GM19043 (cell line): ENCODE measurements around the gene RNF41.
A peak's percentile ranks its signal among the peaks of the same experiment; 100 is the strongest.
"Not testable (repeated sequence)": the region's sequence is repeated elsewhere in the genome, so short reads cannot be mapped to it uniquely, and the experiment has no call there.

Experiments
- ATAC-seq: cut with Tn5 transposase; IDR thresholded peaks from one replicate; pipeline ENCODE4 v1.9.1; 2021; ENCODE audit warnings: low read depth; ENCODE audit not compliant: unreplicated experiment

The RNF41 gene

DNA sequence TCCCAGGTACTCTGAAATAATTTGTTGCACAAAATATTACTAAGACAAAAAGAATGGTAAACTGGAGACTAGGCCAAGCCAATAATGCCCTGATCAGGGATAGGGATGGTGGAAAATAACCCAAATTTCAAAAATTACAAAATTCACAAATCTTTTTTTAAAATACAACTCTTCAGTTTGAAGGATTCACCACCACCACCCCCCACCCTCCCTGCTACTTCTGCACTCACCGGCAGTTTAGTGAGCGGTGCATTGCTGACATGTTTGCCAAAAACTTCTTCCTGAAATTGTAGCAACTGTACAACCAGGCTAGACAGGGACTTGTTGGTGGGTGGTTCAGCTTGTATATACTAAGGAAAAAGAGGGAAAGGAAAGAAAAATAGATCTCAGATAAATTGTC, 34.8 kb downstream of the RNF41 start:
- no peak for ATAC-seq

- ATAC-seq: no peak
Measured at GRCh38 chr12:56178347-56178746, 43.4 kb downstream of the RNF41 start.

DNA sequence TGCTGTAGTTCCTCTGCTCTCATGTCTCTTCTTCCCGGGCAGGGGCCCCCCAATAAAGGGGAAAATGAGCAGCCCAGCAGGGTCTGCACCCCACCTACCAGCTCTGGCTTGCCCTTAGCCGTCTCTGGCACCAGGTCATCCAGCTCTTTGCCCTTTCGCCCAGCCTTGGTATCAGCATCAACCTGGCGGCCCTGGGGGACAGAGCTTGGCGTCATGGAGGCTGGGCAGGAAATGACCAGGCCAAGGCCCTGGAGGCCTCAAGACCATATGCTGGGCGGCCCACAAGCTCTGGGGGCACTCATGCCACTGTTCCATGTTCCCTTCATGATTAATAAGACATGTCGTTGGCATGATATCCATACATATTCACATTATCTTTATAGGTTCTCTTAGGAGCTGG, 48.9 kb downstream of the RNF41 start:
- no peak for ATAC-seq

DNA sequence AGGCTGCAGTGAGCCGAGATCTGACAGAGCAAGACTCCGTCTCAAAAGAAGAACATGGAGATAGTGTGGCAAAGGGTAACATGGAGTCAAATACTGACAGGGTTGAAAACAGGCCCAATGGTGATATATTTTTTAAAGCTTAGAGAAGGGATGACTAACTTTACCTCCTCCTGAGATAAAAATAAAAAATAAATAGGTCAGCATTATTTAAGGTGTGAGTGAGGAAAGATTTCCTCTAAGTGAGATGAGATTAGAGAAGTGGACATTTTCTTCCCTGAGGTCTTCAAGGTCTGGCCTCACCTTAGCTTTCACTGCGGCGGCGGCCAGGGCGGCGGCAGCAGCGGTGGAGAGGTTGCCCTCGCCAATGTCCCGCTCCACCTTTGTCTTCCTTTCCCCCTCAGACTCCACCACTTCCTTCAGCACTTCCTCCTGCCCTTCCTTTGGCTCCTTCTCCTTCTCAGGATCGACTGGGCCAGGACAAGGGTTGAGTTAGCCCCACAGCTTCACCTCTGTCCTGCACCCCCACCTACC, 52.4 kb downstream of the RNF41 start:
- no peak for ATAC-seq

GRCh38 chr12:56165369-56165768, 56.4 kb downstream of the RNF41 start:
- ATAC-seq: no peak

DNA sequence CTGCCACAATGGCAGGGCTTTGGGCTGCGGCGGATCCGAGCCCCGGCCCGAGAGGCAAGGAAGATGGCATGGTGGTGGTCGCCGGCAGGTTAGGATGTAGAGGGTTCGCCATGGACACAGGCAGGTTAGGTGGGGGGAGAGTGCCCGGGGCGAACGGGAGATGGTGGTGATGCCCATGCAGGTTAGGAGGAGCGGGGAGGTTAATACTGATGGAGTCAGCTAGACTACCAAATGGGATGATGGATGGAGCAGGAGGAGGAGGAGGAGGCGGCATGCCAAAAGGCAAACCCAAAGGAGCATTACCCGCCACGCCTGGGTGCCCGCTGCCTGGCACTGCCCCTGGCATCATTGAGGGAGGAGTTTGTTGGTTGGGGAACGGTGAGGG, 57.4 kb downstream of the RNF41 start:
- no peak for ATAC-seq

DNA sequence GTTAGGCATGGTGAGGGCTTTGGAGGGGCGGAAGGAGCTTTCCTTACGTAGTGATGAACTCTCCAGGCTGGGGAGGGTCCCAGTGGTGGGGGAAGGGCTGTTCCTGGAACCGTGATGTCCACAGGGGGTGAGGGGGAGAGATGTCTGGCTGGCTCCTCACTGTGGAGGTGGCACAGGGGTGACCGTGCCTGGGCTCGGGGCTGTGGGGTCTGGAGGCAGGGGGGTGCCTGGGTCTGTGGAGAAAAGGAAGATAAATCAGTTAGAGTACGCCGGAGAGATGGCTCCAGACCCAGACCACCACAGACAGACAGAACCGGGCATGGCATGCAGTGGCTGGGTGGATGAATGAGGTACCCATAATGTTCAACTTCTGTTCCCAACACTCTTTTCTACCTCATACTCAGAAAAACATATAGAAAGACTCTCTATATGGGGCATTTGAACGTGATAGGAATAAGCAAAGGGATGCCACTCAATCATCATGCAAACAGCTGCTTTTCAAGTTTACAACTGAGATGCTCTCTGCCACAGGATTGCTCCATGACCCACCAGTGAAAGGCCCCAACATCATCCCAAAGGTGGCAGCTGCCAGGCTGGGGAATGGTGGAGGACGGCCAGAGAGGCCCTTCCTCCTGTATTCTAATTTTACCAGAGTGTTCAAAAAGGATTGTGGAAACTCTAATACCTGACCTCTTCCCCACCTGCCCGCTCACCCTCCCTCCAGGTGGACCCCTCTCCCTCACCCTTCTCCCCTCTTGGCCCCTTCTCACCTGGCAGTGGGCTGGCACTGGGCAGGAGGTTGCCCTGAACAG, 58.0 kb downstream of the RNF41 start:
- no peak for ATAC-seq

DNA sequence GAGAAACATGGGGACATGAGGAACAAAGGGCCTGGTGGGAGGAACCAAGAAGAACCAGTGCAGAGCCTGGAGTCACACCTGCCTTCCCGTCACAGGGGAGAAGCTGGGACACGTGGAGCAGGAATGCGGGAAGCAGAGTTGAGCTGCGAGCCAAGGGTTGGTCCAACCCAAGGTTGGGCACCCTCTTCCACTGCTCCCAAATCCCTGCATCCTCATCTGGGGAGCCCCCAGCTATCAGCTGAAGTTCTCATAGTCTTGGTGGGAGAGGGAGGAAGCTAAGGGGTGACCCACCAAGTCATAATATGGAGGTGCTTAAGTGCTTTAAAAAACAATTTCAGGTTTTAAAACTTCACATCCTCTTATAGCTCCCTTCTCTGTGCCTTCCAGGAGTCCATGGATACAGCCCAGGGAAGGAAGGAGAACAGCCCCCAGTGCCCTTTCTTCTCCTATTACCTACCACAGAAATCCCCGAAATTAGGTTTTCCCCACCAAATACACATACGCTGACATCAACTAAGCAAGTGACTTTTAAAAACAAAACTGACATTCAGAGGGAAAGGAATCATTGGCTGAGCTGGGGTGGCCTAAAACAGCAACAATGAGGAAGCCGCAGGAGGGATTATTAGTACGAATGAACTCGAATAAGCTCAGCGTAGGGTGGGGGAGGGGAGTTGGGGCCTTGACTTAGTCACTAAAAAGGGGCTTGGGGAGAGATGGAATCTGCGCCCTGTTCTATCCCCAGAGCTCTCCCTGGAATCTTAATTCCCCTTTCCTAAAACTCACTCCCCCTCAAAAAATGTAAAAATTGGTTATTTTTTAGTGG, 59.0 kb downstream of the RNF41 start:
- ATAC-seq: no peak

- no peak for ATAC-seq
Measured at GRCh38 chr12:56161690-56162351, 59.9 kb downstream of the RNF41 start.

DNA sequence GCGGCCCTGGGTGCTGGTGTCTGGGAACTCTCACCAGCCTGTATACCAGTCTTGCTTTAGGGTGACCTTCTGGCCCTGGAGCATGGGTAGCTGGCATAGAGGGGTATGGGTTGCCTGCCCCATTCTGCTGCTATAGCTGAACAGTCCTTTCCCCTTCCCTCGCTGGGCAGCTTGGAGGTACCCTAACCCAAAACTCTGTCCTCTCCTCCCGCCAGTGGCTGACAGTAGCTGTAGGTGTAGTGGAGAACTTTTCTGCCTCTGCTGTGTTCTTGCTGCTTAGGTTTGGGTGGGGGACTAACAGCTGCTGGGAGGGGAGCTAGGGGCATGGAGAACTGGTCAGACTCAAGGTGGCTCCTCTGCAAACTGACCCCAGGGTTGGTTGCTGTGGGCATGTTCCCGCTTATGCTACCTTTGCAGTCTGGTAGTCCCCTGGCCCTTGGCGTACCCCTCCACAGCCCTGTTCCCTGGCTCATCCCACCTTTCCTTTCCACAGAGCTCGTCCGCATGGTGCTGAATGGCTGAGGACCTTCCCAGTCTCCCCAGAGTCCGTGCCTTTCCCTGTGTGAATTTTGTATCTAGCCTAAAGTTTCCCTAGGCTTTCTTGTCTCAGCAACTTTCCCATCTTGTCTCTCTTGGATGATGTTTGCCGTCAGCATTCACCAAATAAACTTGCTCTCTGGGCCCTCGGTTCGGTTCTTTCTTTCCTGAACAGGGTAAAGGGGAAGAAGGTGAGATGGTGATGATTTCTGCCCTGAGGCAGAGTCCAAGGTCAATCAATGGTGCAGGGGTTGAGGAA, 60.6 kb downstream of the RNF41 start:
- ATAC-seq: no peak

- no peak for ATAC-seq
Measured at GRCh38 chr12:56160193-56160763, 61.4 kb downstream of the RNF41 start.

DNA sequence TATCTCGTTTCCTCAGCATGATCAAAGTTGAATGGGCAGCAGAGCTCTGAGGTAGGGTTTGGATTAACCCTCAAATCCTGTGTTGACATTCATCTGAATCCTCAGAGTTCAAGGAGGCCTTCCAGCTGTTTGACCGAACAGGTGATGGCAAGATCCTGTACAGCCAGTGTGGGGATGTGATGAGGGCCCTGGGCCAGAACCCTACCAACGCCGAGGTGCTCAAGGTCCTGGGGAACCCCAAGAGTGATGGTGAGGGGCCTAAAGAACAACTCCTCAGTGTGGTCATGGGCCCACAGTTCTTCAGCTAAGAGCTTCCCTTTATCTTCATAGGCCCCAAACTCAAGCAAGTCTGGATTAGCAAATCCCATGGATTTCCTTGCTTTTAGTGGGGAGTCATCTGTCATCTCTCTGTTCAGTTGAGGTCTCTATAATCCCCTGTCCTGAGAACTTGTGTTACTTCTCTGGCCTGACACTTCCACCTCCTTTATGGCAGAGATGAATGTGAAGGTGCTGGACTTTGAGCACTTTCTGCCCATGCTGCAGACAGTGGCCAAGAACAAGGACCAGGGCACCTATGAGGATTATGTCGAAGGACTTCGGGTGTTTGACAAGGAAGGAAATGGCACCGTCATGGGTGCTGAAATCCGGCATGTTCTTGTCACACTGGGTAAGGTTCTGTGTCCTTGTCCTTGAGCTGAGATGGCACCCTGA, 62.1 kb downstream of the RNF41 start:
- no peak for ATAC-seq

DNA sequence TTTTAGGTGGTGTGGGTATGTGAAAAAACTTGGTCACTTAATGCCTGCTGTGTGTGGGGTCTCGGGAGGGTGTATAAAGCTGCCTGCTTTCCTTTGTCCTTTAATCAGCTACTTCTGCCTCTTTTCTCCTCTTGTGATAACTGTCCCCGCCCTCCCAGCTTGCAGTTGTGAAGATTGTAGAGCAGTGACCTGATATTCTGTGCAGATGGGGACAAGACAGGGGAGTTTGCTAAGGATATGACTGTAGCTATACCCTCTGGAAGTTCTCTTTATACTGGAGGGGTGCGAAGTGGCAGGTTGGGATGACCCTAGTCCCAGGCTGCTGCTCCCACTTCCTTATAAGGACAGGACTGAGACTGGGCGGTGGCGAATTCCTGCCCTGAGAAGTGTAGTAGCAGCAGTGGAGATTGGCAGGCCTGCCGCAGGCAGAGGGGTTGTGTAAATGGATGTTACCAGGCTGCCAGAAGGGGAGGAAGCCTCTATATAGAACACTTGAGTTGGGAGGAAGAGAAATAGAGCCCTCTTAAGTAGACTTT, 62.7 kb downstream of the RNF41 start:
- no peak for ATAC-seq

- ATAC-seq: peak; percentile 87
Measured at GRCh38 chr12:56158029-56158925, 63.4 kb downstream of the RNF41 start, which contains the start of gene MYL6. MYL6 (plus strand) TSS chr12:56158359; CDS start chr12:56158402, 43 bp downstream.

DNA sequence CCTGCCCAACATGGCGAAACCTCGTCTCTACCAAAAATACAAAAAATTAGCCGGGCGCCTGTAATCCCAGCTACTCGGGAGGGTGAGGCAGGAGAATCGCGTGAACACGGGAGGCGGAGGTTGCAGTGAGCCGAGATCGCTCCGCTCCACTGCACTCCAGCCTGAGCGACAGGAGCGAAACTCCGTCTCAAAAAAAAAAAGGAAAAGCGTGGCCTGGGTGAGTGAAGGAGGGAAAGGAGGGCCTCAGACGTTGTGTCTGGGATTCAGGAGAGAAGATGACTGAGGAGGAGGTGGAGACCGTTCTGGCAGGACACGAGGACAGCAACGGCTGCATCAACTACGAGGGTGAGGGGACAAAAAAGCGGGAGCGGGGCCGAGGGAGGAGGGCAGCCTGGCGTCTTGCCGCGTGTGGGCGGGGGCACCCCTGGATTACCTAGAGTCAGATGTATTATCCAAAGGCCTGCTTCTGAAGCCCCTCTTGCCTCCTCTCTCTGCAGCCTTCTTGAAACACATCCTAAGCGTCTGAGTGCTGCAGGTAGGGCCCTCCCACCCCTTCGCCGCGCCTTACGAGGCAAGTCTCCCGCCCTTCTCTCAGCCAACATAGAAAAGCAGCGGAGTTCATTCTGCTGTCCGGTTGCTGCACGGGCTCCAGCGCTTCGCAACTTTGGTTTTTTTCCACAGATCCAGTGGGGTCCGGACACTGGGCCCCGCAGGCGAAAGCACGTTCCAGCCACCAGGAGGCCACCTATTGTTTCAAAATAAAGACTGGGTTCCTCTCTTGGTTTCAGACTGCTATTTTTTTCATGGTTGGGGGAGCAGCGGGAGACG, 64.3 kb downstream of the RNF41 start:
- peak; percentile 26 for ATAC-seq

- not testable (repeated sequence) for ATAC-seq
Measured at GRCh38 chr12:56156464-56157200, 65.1 kb downstream of the RNF41 start.
